ENCODE data around the gene GATA6. TPM values are rescaled to one million over a fixed set of nuclear protein-coding genes. Genes with fewer than 3 reads are reported as not detected.

Gene GATA6
- total RNA-seq, 2 donors from 2014 or later, result 41.8 to 114 TPM

DNA sequence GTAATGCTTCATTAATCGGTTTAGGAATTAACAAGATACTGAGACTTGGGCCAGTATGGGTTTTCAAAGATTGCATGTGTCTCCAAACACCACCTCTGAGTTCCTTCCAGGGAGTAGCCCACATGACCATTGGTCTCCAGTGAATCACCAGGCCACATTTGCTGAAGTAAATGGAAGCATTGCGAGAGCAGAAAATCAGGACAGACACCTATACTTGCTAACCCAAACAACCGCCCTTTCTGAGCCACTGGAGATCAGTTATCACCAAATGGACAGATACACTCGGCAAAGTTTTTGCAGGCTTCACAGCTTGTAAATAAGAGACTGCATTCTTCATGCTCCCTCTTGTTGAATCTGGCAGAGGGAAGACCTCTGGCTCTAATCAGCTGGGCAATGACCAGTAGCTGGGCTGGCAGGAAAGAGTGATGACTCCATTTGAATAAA, 40.9 kb downstream of the GATA6 start:
- no peak overlapping the region for H3K4me3 ChIP-seq
- ATAC-seq (peak; percentile 49), DNase-seq (peak in 2 of 4 donors; percentile 38 to 40)
- H3K9me3 ChIP-seq, result no peaks in the 10 kb centered on the region
- no peaks in the 10 kb centered on the region for H3K27me3 ChIP-seq
- 28 to 35% methylated on average over 4 of the region's 4 CpGs for WGBS, 2 donors
- H3K4me1 ChIP-seq, result peaks cover 31% of the 10 kb centered on the region
- H3K27ac ChIP-seq, result peak overlapping the region in 3 of 4 donors; percentile 17 to 60 (median 52)
- intact Hi-C loops (cut with DNase I), result no loop called here
- no peaks in the 10 kb centered on the region for H3K36me3 ChIP-seq (replicated peaks in 1 of 2; ENCODE audit: insufficient read depth in 1 of 2, low read depth in 2 of 2)
- no peak for TF ChIP-seq POLR2A (IDR thresholded peaks at IDR 0.05)
- TF ChIP-seq, protein P1, sequence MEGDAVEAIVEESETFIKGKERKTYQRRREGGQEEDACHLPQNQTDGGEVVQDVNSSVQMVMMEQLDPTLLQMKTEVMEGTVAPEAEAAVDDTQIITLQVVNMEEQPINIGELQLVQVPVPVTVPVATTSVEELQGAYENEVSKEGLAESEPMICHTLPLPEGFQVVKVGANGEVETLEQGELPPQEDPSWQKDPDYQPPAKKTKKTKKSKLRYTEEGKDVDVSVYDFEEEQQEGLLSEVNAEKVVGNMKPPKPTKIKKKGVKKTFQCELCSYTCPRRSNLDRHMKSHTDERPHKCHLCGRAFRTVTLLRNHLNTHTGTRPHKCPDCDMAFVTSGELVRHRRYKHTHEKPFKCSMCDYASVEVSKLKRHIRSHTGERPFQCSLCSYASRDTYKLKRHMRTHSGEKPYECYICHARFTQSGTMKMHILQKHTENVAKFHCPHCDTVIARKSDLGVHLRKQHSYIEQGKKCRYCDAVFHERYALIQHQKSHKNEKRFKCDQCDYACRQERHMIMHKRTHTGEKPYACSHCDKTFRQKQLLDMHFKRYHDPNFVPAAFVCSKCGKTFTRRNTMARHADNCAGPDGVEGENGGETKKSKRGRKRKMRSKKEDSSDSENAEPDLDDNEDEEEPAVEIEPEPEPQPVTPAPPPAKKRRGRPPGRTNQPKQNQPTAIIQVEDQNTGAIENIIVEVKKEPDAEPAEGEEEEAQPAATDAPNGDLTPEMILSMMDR (IDR thresholded peaks at IDR 0.05), result no peak

DNA sequence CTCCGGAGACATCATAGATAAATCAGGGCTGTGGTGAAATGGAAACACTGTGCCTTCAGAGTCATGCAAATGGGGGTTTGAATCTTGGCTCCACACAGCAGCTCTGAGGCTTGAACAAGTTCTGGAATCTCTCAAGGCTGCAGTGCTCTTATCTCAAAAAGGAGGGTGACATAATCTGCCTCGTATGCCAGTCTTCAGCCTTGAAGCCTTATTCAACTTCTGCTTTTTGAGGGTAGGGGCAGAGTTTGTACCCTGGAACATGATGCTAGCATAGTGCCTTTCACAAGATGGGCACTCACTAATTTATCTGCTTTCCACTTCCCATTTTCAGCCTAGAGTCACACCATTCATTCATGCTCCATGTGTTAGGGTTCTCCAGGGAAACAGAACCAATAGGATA, 42.3 kb downstream of the GATA6 start:
- ATAC-seq (peak; percentile 71), DNase-seq (peak in 3 of 4 donors; percentile 28 to 53 (median 53))
- Histone ChIP-seq H3K36me3 (replicated peaks in 1 of 2; ENCODE audit: insufficient read depth in 1 of 2, low read depth in 2 of 2) (no peaks in the 10 kb centered on the region), H3K4me3 (no peak overlapping the region), H3K4me1 (peaks cover 26% of the 10 kb centered on the region), H3K9me3 (no peaks in the 10 kb centered on the region), H3K27me3 (no peaks in the 10 kb centered on the region), H3K27ac (peak overlapping the region in 3 of 4 donors; percentile 17 to 60 (median 52))
- WGBS, 2 donors, result 7 to 19% methylated on average over 2 of the region's 2 CpGs
- intact Hi-C loops (cut with DNase I), result no loop called here
- TF ChIP-seq POLR2A (IDR thresholded peaks at IDR 0.05), result no peak
- TF ChIP-seq, protein P1 (IDR thresholded peaks at IDR 0.05), result no peak

DNA sequence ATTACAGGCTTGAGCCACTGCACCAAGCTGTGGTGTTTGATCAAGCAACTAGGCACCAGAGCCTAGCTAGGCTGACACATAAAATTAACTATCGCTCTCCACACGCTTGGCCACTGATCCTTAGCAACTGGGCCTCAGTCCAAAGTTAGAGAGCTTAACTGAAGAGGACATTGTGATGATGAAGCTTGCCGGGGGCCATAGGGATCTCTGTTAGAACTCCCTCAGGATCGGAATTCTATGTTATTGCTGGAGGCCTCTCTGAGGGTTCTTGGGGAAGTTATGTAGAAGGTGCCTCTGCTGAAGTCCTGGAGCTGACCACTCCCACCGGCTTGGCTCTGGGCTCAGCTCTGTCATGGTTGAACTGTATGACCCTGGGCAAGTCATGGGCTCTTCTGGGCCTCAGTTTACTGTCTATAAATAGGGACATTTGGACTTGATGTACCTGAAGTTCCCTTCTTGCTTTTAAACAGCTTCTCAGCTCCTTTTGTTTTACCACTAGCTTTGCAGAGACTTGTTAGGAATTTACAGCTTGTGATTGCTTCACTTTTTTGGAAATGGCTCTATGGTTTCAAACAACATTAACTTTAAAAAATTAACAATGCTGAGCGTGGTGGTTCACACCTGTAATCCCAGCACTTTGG, 44.1 kb downstream of the GATA6 start:
- WGBS, 2 donors, result 63 to 71% methylated on average over 3 to 6 of the region's 6 CpGs
- peak in 1 of 4 donors; percentile 27 for DNase-seq
- H3K4me3 ChIP-seq, result no peak overlapping the region
- ATAC-seq, result no peak
- no peaks in the 10 kb centered on the region for H3K36me3 ChIP-seq (replicated peaks in 1 of 2; ENCODE audit: insufficient read depth in 1 of 2, low read depth in 2 of 2)
- H3K4me1 ChIP-seq, result peaks cover 26% of the 10 kb centered on the region
- no peak for TF ChIP-seq POLR2A (IDR thresholded peaks at IDR 0.05)
- TF ChIP-seq, protein P1 (IDR thresholded peaks at IDR 0.05), result no peak
- intact Hi-C loops (cut with DNase I), result no loop called here
- H3K27ac ChIP-seq, result peak overlapping the region in 1 of 4 donors; percentile 5
- no peaks in the 10 kb centered on the region for H3K27me3 ChIP-seq
- H3K9me3 ChIP-seq, result no peaks in the 10 kb centered on the region

DNA sequence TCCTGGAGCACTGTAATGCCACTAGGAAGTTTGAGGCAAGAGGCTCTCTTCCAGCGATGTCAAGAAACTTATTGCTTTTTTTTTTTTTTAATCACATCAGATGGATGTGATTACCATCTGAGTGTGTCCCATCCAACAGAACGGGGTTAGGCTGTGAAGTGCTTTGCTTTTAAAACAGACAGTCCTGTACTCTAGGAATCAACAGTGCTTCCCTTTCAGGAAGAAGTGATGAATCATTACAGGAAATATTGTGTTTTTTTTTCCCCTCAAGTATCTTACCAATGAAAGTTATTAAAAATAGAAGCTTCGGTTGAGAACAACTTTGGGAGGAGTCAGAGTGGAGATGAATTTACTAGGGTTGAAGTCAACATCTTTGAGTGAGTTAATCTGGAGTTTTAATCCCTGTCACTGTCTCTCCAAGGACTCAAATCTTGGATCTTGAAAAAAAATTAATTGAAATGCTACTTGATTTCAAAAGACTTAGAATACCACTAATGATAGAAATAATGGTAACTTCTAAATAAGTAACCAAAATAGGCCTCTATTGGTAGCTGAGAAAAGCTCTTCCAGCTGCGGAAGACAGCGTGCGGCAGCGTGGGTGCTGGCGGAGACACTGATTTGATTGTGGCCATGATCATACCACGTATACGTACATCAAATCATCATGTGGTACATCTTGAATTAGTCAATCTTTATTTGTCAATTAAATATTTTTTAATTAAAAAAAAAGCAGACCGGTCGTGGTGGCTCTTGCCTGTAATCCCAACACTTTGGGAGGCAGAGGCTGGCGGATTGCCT, 45.5 kb downstream of the GATA6 start:
- Histone ChIP-seq H3K36me3 (replicated peaks in 1 of 2; ENCODE audit: insufficient read depth in 1 of 2, low read depth in 2 of 2) (no peaks in the 10 kb centered on the region), H3K4me1 (peaks cover 23% of the 10 kb centered on the region), H3K27me3 (no peaks in the 10 kb centered on the region), H3K4me3 (no peak overlapping the region), H3K27ac (no peak overlapping the region), H3K9me3 (no peaks in the 10 kb centered on the region)
- ATAC-seq (no peak), DNase-seq (no peak)
- 74 to 78% methylated on average over 13 of the region's 13 CpGs for WGBS, 2 donors
- TF ChIP-seq, protein P1 (IDR thresholded peaks at IDR 0.05), result no peak
- TF ChIP-seq POLR2A (IDR thresholded peaks at IDR 0.05), result no peak
- intact Hi-C loops (cut with DNase I), result no loop called here

Measured in body of pancreas (tissue), 4 donors.